NT2/D1 (cell line): ENCODE data around the gene GPRC6A.
A peak's percentile ranks its signal among the peaks of the same experiment; 100 is the strongest.

Experiments used
- DNase-seq: peaks from one replicate; pipeline ENCODE4 v3.0.0-alpha.2; 2011; ENCODE audit warnings: low read depth, low spot score
- H3K27me3 ChIP-seq: 2 replicates; pipeline ENCODE4 v1.6.0; 2011; ENCODE audit warnings: mild to moderate bottlenecking; ENCODE audit not compliant: insufficient read length, insufficient read depth
- H3K36me3 ChIP-seq: 2 replicates; pipeline ENCODE4 v1.6.1; 2011; ENCODE audit warnings: mild to moderate bottlenecking, low read length, mixed read lengths; ENCODE audit not compliant: insufficient read depth, insufficient read length
- H3K4me1 ChIP-seq: 2 replicates; pipeline ENCODE4 v1.5.1; 2011; ENCODE audit not compliant: insufficient read depth, insufficient read length
- H3K4me3 ChIP-seq: 2 replicates; pipeline ENCODE4 v1.5.1; 2011; ENCODE audit warnings: low read depth; ENCODE audit not compliant: insufficient read length
- H3K9ac ChIP-seq: 2 replicates; pipeline ENCODE4 v1.6.0; 2011; ENCODE audit warnings: low read depth; ENCODE audit not compliant: insufficient read length
- H3K9me3 ChIP-seq: 2 replicates; pipeline ENCODE4 v1.5.1; 2011; ENCODE audit warnings: mild to moderate bottlenecking, low read length; ENCODE audit not compliant: insufficient read depth
- SUZ12 ChIP-seq: IDR thresholded peaks from 2 replicates; pipeline ENCODE4 v1.6.1; 2011; ENCODE audit not compliant: insufficient read length, insufficient read depth; ENCODE audit errors: extremely low read depth
- YY1 ChIP-seq: IDR thresholded peaks from 2 replicates; pipeline ENCODE4 v1.6.1; 2011; ENCODE audit not compliant: insufficient read length, insufficient read depth
- ZNF274 ChIP-seq: IDR thresholded peaks from 2 replicates; pipeline ENCODE4 v1.6.1; 2011; ENCODE audit warnings: mild to moderate bottlenecking, low read depth, low read length

GPRC6A gene

GRCh38 chr6:116773886-116774285 lies 55.0 kb downstream of the GPRC6A start:
- no peak for DNase-seq
- Histone ChIP-seq H3K27me3 (no peaks in the 10 kb centered on the region), H3K36me3 (no peaks in the 10 kb centered on the region), H3K4me1 (no peaks in the 10 kb centered on the region), H3K9me3 (no peaks in the 10 kb centered on the region), H3K4me3 (no peak overlapping the region), H3K9ac (no peak overlapping the region)
- no peak for TF ChIP-seq YY1
- no peak for TF ChIP-seq SUZ12
- TF ChIP-seq ZNF274, result no peak

GRCh38 chr6:116772450-116772849 lies 56.4 kb downstream of the GPRC6A start:
- TF ChIP-seq ZNF274 (no peak), SUZ12 (no peak), YY1 (no peak)
- no peaks in the 10 kb centered on the region for H3K9me3 ChIP-seq
- H3K27me3 ChIP-seq, result no peaks in the 10 kb centered on the region
- no peak overlapping the region for H3K9ac ChIP-seq
- DNase-seq, result no peak
- no peak overlapping the region for H3K4me3 ChIP-seq
- no peaks in the 10 kb centered on the region for H3K4me1 ChIP-seq
- no peaks in the 10 kb centered on the region for H3K36me3 ChIP-seq

DNA sequence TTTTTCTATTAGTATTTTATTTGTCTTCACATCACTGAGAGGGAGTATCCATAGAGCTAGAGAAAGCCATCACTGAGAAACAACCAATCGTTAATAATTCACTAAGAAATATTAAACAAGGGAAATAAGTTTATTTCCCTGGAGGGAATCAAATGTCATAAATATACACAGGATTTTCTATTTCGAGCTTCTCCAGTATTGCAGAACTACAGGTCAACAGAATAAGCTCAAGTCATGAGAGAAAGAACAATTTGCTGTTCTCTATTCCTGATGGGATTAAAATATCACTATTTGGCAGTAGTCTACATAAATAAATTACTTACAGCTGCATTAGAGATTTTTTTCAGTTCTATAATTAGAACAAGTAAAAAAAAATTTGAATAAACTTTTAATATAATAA lies 61.2 kb downstream of the GPRC6A start:
- no peak for DNase-seq

GRCh38 chr6:116766506-116767176 lies 62.2 kb downstream of the GPRC6A start:
- no peaks in the 10 kb centered on the region for H3K9me3 ChIP-seq
- no peaks in the 10 kb centered on the region for H3K36me3 ChIP-seq
- H3K4me3 ChIP-seq, result no peak overlapping the region
- DNase-seq, result no peak
- H3K9ac ChIP-seq, result no peak overlapping the region
- peaks cover 10% of the 10 kb centered on the region for H3K27me3 ChIP-seq
- no peaks in the 10 kb centered on the region for H3K4me1 ChIP-seq
- TF ChIP-seq SUZ12, result no peak
- no peak for TF ChIP-seq ZNF274
- TF ChIP-seq YY1, result no peak

More for the DNA sequence above, 61.2 kb downstream of the GPRC6A start:
- TF ChIP-seq SUZ12 (no peak), ZNF274 (no peak), YY1 (no peak)
- Histone ChIP-seq H3K27me3 (peaks cover 10% of the 10 kb centered on the region), H3K4me3 (no peak overlapping the region), H3K9me3 (no peaks in the 10 kb centered on the region), H3K9ac (no peak overlapping the region), H3K4me1 (no peaks in the 10 kb centered on the region), H3K36me3 (no peaks in the 10 kb centered on the region)

GRCh38 chr6:116764961-116765841 lies 63.7 kb downstream of the GPRC6A start, which contains the start of gene FAM162B:
FAM162B (minus strand) TSS chr6:116765719; CDS start chr6:116765576, 143 bp downstream.
- peaks cover 10% of the 10 kb centered on the region for H3K27me3 ChIP-seq
- no peak for DNase-seq
- TF ChIP-seq YY1 (no peak), ZNF274 (no peak), SUZ12 (no peak)
- H3K4me3 ChIP-seq, result peak within 1 kb of the TSS; percentile 70
- peak within 1 kb of the TSS; percentile 86 for H3K9ac ChIP-seq
- H3K36me3 ChIP-seq, result no peaks in the 10 kb centered on the region
- no peaks in the 10 kb centered on the region for H3K4me1 ChIP-seq
- H3K9me3 ChIP-seq, result no peaks in the 10 kb centered on the region

DNA sequence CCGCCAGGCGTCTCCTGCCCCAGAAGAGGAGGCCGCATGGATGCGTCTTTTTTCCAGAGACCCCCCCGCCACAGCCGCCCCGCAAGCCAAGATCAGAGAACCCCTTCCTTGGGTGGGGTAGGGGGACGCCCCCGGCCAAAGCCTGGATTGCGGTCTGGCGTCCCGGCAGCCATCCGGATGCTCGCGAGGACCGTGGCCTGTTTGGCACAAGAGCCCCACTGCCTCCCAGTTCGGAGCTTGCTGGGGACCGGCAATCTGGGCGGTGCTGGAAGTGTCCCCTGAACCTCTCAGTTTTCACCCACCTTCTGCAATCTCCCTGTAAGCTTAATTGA lies 64.3 kb downstream of the GPRC6A start:
- peak overlapping the region; percentile 70 for H3K4me3 ChIP-seq
- H3K4me1 ChIP-seq, result no peaks in the 10 kb centered on the region
- no peak for TF ChIP-seq SUZ12
- TF ChIP-seq YY1, result no peak
- TF ChIP-seq ZNF274, result no peak
- H3K9ac ChIP-seq, result peak overlapping the region; percentile 86
- H3K27me3 ChIP-seq, result peaks cover 10% of the 10 kb centered on the region
- DNase-seq, result no peak
- H3K36me3 ChIP-seq, result no peaks in the 10 kb centered on the region
- H3K9me3 ChIP-seq, result no peaks in the 10 kb centered on the region
